Fibroblast of lung (primary cell): ENCODE data around the gene PRR5L. TPM values are rescaled to one million over a fixed set of nuclear protein-coding genes. Genes with fewer than 3 reads are reported as not detected.

ENCODE experiments used
- DNase-seq, 2 donors: peaks; one replicate each; pipeline versions ENCODE4 v3.0.0 to v3.0.0-alpha.2; 2010; ENCODE audit warnings: low read depth in 2 of 2
- H2AFZ ChIP-seq: 2 replicates; pipeline ENCODE4 v1.5.1; 2012; ENCODE audit warnings: low read length, control low read depth, inconsistent platforms
- H3K27ac ChIP-seq: 2 replicates; pipeline ENCODE4 v1.5.1; 2011; ENCODE audit warnings: low read length, control low read depth; ENCODE audit not compliant: insufficient read depth
- H3K27me3 ChIP-seq: 2 replicates; pipeline ENCODE4 v1.5.1; 2011; ENCODE audit warnings: mild to moderate bottlenecking, low read length; ENCODE audit not compliant: control insufficient read depth, insufficient read depth
- H3K36me3 ChIP-seq: 2 replicates; pipeline ENCODE4 v1.5.1; 2011; ENCODE audit warnings: low read length; ENCODE audit not compliant: control insufficient read depth, insufficient read depth
- H3K4me1 ChIP-seq: 2 replicates; pipeline ENCODE4 v1.5.1; 2011; ENCODE audit warnings: low read length; ENCODE audit not compliant: control insufficient read depth, insufficient read depth; ENCODE audit errors: extremely low read depth
- H3K4me2 ChIP-seq: 2 replicates; pipeline ENCODE4 v1.5.1; 2011; ENCODE audit warnings: low read length, control low read depth; ENCODE audit not compliant: insufficient read depth; ENCODE audit errors: extremely low read depth
- H3K4me3 ChIP-seq, 4 experiments: fragments of 200-600 bp in 1 of 4; sonication (generic) in 1 of 4; replicated peaks in 1 of 4; 2 replicates each; pipeline ENCODE4 v1.5.1; 2011 to 2016; ENCODE audit warnings: low read length in 4 of 4, low read depth in 3 of 4, mild to moderate bottlenecking in 3 of 4, control low read depth in 2 of 4, inconsistent platforms in 1 of 4, mixed read lengths in 1 of 4; ENCODE audit not compliant: insufficient read depth in 1 of 4; ENCODE audit errors: control extremely low read depth in 1 of 4
- H3K79me2 ChIP-seq: 2 replicates; pipeline ENCODE4 v1.5.1; 2012; ENCODE audit warnings: mild to moderate bottlenecking, low read length, inconsistent platforms; ENCODE audit not compliant: control insufficient read depth, insufficient read depth
- H3K9ac ChIP-seq: 2 replicates; pipeline ENCODE4 v1.5.1; 2011; ENCODE audit warnings: mild to moderate bottlenecking, low read length, control low read depth; ENCODE audit not compliant: insufficient read depth
- H3K9me3 ChIP-seq: 2 replicates; pipeline ENCODE4 v1.5.1; 2012; ENCODE audit warnings: low read depth, low read length; ENCODE audit not compliant: control insufficient read depth, insufficient read depth
- H4K20me1 ChIP-seq: 2 replicates; pipeline ENCODE4 v1.5.1; 2011; ENCODE audit warnings: low read length; ENCODE audit not compliant: control insufficient read depth, insufficient read depth; ENCODE audit errors: extremely low read depth
- EZH2 ChIP-seq: IDR thresholded peaks from 2 replicates; pipeline ENCODE4 v1.5.1; 2012; ENCODE audit warnings: low read length, control low read depth, mild to moderate bottlenecking; ENCODE audit errors: missing control alignments
- polyA plus RNA-seq, 2 donors: library from polyadenylated mRNA; depleted of rRNA in 1 of 2; stranded (reverse) in 1 of 2; unstranded in 1 of 2; fragments of >200 nt; gene quantifications; 2 replicates each; pipeline ENCODE4 v1.2.1, GENCODE V29; 2011 to 2012; ENCODE audit warnings: missing spikeins in 1 of 2
- total RNA-seq: library from RNA; depleted of rRNA; stranded (reverse); fragments of >200 nt; gene quantifications from 2 replicates; pipeline ENCODE4 v1.2.1, GENCODE V29; 2014
- TF ChIP-seq, protein P1 (sequence below), 2 donors: IDR thresholded peaks in 1 of 2; conservative IDR thresholded peaks in 1 of 2; 1 replicate in 1 of 2; 2 replicates in 1 of 2; pipeline ENCODE4 v1.5.1; 2011 to 2012; ENCODE audit warnings: low read length in 2 of 2, control low read depth in 1 of 2, inconsistent platforms in 1 of 2, low read depth in 1 of 2, mild to moderate bottlenecking in 1 of 2

Gene PRR5L
- total and polyA plus RNA-seq, 2 donors (not counting 1 experiment from before 2014, with no cell fraction given) = 2.8 to 6.3 TPM

DNA sequence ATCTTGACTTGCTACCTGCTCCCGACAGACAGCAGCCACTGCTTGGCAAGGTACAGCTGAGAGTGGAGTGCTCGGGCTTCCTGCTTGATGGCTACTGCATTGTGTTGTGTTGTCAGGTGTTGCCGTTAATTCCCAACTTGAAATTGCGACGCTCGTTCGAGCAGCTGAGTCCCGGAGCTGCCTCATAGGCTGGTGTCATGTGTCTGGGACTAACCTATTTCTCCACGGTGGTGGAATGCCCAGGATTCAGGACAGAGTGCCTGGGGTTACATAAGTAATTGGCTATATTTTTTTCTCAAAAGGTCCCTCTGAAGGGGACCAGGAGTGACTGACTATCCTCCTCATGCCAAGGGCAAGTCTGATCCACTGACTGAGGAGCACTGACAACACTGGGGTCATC is 25.4 kb upstream of the PRR5L start:
- Histone ChIP-seq H3K4me2 (no peak overlapping the region), H3K4me3 (no peak overlapping the region), H3K79me2 (no peaks in the 10 kb centered on the region), H2AFZ (no peak overlapping the region), H3K36me3 (peaks cover 4% of the 10 kb centered on the region), H3K27ac (no peak overlapping the region), H3K4me1 (no peaks in the 10 kb centered on the region), H3K9ac (no peak overlapping the region), H3K27me3 (no peaks in the 10 kb centered on the region), H3K9me3 (no peaks in the 10 kb centered on the region), H4K20me1 (no peaks in the 10 kb centered on the region)
- no peak for TF ChIP-seq EZH2
- TF ChIP-seq, protein P1, sequence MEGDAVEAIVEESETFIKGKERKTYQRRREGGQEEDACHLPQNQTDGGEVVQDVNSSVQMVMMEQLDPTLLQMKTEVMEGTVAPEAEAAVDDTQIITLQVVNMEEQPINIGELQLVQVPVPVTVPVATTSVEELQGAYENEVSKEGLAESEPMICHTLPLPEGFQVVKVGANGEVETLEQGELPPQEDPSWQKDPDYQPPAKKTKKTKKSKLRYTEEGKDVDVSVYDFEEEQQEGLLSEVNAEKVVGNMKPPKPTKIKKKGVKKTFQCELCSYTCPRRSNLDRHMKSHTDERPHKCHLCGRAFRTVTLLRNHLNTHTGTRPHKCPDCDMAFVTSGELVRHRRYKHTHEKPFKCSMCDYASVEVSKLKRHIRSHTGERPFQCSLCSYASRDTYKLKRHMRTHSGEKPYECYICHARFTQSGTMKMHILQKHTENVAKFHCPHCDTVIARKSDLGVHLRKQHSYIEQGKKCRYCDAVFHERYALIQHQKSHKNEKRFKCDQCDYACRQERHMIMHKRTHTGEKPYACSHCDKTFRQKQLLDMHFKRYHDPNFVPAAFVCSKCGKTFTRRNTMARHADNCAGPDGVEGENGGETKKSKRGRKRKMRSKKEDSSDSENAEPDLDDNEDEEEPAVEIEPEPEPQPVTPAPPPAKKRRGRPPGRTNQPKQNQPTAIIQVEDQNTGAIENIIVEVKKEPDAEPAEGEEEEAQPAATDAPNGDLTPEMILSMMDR (conservative IDR thresholded peaks at IDR 0.05 in 1 of 2, IDR thresholded peaks at IDR 0.05 in 1 of 2; ENCODE audit: low read depth in 1 of 2, low read length in 2 of 2) = no peak
- no peak for DNase-seq

DNA sequence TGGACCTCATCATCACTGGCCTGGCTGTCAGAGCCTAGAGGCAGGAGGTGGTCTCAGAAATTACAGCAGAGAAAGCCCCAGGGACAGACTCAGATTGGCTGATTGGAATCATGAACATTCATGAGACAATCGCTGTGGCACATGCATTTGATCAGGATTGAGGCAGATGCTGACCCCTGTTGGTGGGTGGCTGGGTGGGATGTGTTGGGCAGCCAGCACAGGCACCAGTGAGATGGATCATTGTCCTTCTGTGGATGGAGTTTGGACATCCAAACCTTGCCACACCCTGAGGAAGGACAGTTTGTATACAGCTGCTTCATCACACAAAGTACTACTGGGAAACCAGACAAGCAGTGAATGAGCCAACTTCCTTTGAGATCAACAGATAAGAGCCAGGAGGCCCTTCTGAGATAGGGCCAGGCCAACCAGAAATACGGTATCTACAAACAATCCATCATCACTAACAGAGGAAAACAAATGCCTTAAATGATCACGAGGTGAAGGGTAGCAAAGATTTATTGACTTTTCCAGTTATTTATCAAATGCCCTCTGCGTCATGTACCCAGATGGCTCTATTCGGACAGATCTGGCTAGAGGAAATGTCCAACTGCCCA is 24.2 kb upstream of the PRR5L start:
- H3K36me3 ChIP-seq = peaks cover 4% of the 10 kb centered on the region
- no peak for DNase-seq
- TF ChIP-seq EZH2 = no peak
- TF ChIP-seq, protein P1 (conservative IDR thresholded peaks at IDR 0.05 in 1 of 2, IDR thresholded peaks at IDR 0.05 in 1 of 2; ENCODE audit: low read depth in 1 of 2, low read length in 2 of 2) = no peak

GRCh38 chr11:36273110-36273509 is 23.0 kb upstream of the PRR5L start:
- no peak overlapping the region for H3K4me2 ChIP-seq
- no peaks in the 10 kb centered on the region for H3K79me2 ChIP-seq
- H3K36me3 ChIP-seq = peaks cover 4% of the 10 kb centered on the region
- H3K27ac ChIP-seq = no peak overlapping the region
- H4K20me1 ChIP-seq = no peaks in the 10 kb centered on the region
- H2AFZ ChIP-seq = no peak overlapping the region
- TF ChIP-seq, protein P1 (conservative IDR thresholded peaks at IDR 0.05 in 1 of 2, IDR thresholded peaks at IDR 0.05 in 1 of 2; ENCODE audit: low read depth in 1 of 2, low read length in 2 of 2) = no peak
- no peak for TF ChIP-seq EZH2
- no peak overlapping the region for H3K4me3 ChIP-seq
- DNase-seq = peak in 1 of 2 donors; percentile 11
- no peaks in the 10 kb centered on the region for H3K27me3 ChIP-seq
- no peaks in the 10 kb centered on the region for H3K4me1 ChIP-seq
- H3K9me3 ChIP-seq = no peaks in the 10 kb centered on the region
- no peak overlapping the region for H3K9ac ChIP-seq

More for the DNA sequence above, 24.2 kb upstream of the PRR5L start:
- Histone ChIP-seq H3K79me2 (no peaks in the 10 kb centered on the region), H3K9me3 (no peaks in the 10 kb centered on the region), H3K4me2 (no peak overlapping the region), H3K9ac (no peak overlapping the region), H3K4me1 (no peaks in the 10 kb centered on the region), H2AFZ (no peak overlapping the region), H3K4me3 (no peak overlapping the region), H4K20me1 (no peaks in the 10 kb centered on the region), H3K27me3 (no peaks in the 10 kb centered on the region), H3K27ac (no peak overlapping the region)
